Astrocyte of the spinal cord (primary cell): Measurements from ENCODE around the gene ST14.
"Not testable (repeated sequence)": the region's sequence is repeated elsewhere in the genome, so short reads cannot be mapped to it uniquely, and the experiment has no call there.

Experiments used
- DNase-seq: peaks from one replicate; pipeline ENCODE4 v3.0.0; 2011; ENCODE audit warnings: low read depth, low spot score
- H3K4me3 ChIP-seq: 2 replicates; pipeline ENCODE4 v1.5.1; 2011; ENCODE audit warnings: low read depth, mild to moderate bottlenecking, low read length, moderate library complexity
- in situ Hi-C: cut with HindIII; loops from 2 replicates; pipeline ENCODE4 v1.10.0; 2017; ENCODE audit warnings: low sequenced_read_pairs
- TF ChIP-seq, protein P1 (sequence below): IDR thresholded peaks from 2 replicates; pipeline ENCODE4 v1.5.1; 2012; ENCODE audit warnings: low read depth, mild to moderate bottlenecking, low read length, inconsistent platforms

Gene ST14

DNA sequence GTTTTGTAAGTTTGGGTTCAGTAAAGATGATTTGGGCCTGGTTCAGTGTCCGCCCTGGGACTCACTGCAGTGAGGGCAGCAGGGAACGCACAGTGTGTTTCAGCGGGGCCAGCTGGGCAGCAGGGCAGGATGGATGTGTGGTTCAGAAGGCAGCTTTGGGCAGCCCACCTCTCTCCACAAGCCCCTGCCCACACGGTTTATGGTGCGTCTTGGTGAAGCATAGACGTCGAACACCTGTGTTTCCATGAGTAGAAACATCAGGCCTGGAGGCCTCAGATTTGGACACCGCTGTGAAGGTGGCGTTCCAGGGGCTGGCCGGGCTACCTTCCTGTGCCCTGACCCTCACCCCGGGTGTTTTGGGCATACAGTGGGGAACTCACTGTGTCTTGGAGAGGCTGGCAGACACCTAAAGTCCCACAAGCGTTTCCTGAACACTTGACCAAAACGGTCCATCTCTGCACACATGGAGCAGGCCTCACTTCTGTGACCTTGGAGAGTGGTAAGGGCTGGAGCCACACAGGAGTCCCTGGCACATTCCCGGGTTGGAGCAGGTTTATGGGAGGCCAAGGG is 59.0 kb downstream of the ST14 start:
- no peak for DNase-seq
- in situ Hi-C loops: no loop called here
- H3K4me3 ChIP-seq: no peak overlapping the region
- TF ChIP-seq, protein P1, sequence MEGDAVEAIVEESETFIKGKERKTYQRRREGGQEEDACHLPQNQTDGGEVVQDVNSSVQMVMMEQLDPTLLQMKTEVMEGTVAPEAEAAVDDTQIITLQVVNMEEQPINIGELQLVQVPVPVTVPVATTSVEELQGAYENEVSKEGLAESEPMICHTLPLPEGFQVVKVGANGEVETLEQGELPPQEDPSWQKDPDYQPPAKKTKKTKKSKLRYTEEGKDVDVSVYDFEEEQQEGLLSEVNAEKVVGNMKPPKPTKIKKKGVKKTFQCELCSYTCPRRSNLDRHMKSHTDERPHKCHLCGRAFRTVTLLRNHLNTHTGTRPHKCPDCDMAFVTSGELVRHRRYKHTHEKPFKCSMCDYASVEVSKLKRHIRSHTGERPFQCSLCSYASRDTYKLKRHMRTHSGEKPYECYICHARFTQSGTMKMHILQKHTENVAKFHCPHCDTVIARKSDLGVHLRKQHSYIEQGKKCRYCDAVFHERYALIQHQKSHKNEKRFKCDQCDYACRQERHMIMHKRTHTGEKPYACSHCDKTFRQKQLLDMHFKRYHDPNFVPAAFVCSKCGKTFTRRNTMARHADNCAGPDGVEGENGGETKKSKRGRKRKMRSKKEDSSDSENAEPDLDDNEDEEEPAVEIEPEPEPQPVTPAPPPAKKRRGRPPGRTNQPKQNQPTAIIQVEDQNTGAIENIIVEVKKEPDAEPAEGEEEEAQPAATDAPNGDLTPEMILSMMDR: no peak

DNA sequence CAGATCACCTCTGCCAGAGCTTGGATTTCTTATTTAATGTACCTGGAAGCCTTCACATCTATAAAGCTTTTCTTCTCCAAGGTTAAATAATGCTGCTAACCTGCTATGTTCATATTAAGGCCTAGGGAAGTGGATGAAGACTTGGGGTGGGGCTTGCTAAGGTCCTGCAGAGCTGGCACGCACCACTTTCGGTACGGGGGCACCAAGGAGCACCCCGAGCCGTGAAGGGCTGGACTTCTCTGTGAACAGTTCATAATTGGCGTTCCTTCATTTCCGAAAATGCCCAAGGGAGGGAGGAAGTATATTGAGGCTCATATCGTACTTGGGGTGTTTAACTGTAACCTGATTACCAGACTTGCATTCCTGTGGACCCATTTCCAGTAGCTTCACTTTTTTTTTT is 59.6 kb downstream of the ST14 start:
- in situ Hi-C loops: no loop called here
- TF ChIP-seq, protein P1: no peak

DNA sequence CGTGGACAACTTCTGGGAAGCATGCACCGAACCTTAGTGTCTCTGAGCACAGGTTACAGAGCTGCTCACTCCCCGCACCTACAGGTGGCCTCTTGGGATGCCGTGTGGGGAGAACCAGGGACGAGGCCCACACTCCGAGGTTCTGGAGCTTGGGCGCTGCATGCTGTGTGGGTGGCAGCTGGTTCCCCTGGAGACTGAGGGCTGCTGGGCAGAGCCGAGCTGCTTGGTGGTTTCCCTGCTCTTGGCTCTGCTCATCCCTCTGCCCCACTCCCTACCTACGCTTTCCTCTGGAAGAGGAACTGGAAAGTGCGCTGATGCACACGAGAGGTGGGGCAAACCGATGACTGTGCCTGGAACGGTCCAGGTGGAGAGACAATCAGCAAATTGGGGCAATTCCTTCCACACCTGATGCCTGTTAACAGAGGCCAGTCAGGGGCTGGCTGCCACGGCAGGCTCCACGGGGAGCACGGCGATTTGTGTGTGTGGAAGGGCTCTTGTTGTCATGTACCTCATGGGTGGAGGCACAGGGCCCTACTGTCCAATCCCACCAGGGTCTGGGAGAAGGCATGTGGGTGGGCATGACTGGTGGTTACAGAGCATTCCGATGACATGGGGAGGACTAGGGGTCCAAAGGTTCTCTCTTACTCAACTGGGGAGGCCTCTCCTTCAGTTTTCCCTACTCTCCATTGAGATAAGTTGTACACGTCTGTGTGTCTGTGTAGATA is 60.9 kb downstream of the ST14 start:
- no peak for DNase-seq
- in situ Hi-C loops: no loop called here
- H3K4me3 ChIP-seq: no peak overlapping the region
- TF ChIP-seq, protein P1: no peak

More for the DNA sequence above, 59.6 kb downstream of the ST14 start:
- no peak for DNase-seq
- H3K4me3 ChIP-seq: no peak overlapping the region

DNA sequence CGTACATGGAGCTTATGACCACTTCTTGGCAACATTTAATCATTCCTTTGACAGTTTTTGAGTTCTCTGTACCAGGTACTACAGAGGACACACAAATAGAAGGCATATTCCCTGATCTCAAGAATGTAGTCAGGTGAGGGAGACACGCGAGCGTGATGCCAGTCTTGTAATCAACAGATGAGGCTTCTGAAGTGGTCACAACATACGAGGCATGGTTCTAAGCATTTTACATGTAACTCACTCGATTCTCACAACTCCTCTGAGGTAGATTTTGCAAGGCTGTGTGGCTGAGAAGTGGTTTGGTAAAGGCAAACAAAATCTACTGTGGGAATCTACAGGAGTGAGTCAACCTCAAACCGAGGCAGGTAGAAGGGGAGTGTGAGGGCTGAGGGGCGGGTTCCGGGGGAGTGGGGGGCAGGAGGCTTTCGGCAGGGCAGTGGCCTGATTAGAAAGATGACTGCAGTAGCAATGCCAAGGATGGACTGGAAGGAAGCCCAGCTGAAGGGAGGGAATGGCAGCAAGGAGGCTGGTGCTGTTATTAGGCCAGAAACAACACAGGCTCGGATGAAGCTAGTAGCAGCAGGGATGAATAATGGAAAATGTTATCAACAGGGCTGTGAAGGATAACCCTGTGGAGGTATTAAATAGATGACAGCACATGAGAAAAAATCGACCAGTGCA is 63.8 kb downstream of the ST14 start:
- in situ Hi-C loops: no loop called here
- no peak overlapping the region for H3K4me3 ChIP-seq
- TF ChIP-seq, protein P1: no peak
- DNase-seq: no peak

DNA sequence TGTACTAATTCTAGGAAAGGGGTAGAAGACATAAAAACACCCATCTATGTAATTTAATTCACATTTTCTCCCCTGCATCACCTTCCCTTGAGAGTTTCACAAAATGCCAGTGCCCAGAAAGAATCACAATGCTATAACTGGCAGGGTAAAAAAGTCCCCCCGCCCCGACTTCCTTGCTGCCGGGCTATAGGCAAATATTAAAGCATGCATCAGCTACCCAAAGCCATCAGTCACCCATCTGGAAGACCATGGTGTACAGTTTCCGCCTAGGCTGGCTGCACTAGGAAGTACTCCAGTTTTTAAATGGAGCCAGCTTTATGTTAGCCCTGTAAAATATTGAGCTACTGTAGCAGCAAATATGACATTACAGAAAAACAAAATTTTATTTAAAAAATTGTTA is 67.8 kb downstream of the ST14 start:
- H3K4me3 ChIP-seq: no peak overlapping the region
- TF ChIP-seq, protein P1: no peak
- in situ Hi-C loops: no loop called here
- DNase-seq: no peak

DNA sequence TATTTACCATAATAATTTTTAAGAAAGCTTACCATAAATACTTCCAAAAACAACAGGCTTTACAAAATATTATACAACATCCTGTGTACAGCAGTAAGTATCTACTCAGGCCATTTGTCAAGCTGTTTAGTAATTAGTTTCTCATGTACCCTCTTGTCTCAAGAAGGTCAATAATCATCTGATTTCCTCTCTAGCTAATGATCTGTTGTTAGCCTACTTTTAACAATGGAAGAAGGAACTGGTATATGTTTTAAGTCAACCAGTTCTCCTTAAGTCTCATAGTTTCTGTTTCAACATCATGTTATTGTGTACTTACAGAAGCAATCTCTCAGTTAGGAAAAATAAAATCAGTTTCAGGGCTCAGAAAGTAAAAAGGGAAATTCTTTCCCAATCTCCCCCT is 73.9 kb downstream of the ST14 start:
- DNase-seq, in situ Hi-C loops, H3K4me3 ChIP-seq: not testable (repeated sequence)

DNA sequence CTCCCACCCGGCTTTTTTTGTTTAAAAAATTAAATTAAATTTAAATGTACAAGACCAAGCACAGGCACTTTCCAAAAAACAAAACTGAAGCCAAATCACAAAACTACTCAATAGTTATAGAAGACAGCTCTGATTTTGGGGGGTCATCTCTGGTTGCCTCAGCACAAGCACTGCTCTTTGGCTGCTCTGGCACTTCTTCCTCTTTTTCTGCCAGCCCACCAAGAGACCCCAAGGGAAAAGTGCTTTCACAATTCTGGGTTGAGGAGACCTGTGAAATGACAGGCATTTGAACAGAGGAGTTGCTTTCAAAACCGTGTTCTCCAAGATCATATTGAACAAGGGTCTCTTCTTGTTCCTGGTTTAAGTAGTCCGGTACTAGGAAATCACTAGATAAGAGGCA is 74.3 kb downstream of the ST14 start:
- H3K4me3 ChIP-seq, DNase-seq, in situ Hi-C loops: not testable (repeated sequence)
